ENCODE measurements around the gene CFAP54. TPM values are rescaled to one million over a fixed set of nuclear protein-coding genes. Genes with fewer than 3 reads are reported as not detected.

Gene CFAP54
- total RNA-seq, 1 experiment from 2014 or later = 4.9 TPM

DNA sequence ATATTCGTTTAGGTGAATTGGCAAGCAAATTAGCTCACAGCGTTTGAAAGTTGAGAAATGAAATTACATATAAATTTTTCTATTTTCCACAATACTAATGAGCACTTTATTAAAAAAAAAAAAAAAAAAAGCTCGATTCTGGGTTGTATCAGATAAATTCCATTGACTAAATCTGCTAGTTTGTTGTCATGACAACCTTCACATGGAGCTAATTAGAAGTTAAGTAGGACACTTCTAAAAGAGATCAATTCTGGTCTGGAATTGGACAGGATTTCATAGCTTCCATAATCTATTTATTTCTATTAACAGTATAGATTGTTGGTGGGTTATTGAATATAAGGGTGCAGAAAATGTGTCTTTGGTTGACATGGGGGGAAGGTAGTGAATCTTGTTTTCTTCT, 332.2 kb downstream of the CFAP54 start:
- DNase-seq (ENCODE audit: low spot score) = no peak

DNA sequence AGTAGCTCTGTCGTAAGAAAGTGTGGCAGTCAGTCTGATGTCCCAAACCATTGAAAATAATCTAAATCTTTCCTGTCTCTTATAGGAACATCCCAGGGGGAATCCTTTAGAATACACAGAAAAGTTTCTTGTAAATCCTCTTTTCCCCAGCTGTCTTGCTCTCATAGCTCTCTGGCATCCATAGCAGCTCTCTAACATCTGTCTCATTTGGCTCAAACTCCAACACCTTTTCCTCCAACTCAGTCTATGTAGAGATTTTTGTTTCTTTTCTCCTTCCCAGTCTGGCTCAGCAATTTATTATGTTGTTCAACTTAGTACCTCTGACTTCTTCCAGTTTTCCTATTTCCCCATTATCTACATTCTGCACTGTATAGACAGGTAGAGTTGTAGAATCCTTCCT, 333.3 kb downstream of the CFAP54 start:
- no peak for DNase-seq (ENCODE audit: low spot score)

DNA sequence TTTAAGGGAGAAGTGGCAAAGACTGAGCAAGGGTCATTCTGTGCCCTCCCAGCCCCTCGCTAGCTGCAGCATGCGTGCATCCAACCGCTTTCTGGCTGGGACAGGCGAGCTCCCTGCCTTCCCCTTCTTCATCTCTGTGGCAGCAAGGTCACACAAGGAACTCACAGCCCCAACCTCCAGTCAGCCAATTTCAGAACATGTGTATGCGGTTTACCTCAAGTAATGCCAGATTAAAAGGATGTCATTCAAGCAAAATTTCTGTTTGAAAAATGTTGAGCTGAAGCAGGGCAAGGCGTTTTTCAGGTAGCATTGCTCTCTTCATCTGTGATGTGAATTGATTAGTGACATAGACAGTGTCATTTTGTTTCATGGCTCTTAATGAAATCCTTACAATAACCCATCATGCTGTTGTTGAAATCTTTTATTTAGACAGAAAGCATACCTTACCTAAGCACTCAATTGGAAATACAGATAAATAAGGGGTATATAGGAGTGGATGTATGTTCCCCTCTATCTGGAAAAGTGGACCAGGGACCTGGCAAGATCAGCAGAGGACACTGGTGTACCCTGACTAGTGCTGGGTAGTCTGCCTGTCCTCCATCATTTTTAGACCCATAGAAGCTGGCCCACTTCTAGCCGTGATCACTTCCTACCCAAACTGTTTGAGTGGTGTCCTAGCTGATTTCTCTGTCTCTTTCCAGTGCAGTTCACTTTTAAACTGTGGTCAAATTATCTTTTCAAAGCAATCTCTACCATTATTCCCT, 334.9 kb downstream of the CFAP54 start:
- no peak for DNase-seq (ENCODE audit: low spot score)

DNA sequence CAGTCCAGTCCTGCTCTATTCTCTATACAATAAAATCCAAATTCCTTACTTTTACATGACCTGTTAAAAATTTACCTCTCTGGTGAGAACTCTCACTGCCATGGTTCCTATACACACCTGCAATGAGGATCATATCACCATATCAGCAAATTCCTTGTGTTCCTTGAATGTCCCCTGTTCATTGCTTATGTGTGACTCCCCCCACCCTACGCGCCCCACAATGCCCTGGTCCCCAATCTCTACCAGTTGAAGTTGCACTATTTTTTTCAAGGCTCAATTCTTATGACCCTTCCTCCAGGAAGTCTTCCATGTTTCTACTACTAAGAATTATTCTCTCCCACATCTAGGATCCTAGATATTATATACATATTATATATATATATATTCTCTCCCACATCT, 335.5 kb downstream of the CFAP54 start:
- no peak for DNase-seq (ENCODE audit: low spot score)

DNA sequence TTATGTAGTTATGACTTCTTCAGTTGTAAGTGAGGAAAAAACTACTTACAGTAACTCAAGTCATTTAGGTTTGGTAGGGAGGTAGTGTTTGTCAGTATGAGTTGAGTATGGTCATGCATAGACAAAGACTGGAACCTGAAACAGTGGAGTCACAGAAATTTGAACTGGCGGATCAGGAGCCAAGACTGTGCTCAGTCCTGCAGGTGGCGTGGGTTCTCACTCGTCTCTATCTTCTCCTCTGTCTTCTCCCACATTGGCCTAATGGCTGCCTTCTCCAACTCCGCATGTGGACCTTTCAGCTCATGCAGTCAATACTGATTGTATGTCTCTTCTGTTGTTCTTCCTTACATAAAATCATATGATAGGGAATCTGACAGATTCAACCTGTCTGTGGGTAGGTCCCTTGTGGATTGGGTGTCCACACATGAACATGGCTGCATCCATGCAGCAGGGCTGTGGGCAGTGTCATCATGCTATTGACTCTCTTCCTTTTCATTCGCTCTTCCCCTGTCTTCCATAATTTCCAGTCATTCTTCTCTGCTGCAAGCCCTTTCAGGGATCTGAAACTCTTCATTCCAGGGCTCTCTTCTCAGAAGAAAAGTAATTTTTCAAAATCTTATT, 338.9 kb downstream of the CFAP54 start:
- DNase-seq (ENCODE audit: low spot score) = no peak

DNA sequence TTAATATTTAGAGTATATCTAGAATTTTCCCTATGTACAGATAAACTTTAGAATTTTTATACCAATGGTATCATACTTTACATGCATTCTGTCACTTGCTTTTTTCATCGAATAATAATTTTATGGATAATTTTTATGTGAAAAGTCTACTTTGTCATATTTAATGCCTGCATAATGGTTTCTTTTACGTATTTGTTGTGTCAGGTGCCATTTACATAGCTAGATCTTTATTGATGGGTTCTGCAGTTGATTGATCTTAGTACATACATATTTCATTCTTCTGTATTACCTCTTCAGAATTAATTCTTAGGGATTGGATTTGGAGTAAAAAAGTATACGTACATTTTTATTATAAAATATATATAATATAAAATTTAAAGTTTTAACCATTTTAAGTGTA, 340.0 kb downstream of the CFAP54 start:
- no peak for DNase-seq (ENCODE audit: low spot score)

DNA sequence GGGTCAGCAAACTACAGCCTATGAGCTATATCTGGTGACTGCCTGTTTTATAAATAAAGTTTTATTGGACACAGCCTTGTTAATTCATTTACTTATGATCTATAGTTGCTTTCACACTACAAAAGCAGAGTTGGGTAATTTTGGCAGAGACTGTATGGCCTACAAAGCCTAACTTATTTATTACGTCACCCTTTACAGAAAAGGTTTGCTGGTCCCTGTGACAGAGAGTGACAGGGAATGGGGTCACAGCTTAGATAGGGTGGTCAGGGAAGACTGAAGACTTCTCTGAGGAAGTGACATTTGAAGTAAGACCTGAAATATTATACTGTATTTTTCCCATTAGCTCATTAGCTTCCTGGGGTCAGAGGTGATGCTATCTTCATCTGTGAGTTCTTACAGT, 342.0 kb downstream of the CFAP54 start:
- no peak for DNase-seq (ENCODE audit: low spot score)

DNA sequence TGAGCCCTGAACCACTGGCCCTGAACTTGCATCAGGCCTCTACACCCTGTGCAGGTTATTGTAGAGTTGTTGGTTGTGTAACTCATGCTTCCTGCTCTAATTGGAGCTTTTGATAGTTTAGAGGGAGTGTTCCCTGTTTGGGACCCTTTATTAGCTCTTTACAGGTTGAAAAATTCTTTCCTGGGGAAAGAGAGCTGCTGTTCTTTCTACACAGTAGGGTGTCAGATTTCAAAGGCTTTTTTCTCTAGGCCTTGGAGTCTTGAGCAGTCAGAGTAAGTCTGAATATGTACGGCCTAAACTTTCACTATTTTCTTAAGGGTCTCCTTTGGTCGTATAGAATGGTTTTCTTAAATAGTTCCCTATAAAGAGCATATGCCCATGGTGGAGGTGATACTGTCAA, 356.9 kb downstream of the CFAP54 start:
- DNase-seq (ENCODE audit: low spot score) = no peak

DNA sequence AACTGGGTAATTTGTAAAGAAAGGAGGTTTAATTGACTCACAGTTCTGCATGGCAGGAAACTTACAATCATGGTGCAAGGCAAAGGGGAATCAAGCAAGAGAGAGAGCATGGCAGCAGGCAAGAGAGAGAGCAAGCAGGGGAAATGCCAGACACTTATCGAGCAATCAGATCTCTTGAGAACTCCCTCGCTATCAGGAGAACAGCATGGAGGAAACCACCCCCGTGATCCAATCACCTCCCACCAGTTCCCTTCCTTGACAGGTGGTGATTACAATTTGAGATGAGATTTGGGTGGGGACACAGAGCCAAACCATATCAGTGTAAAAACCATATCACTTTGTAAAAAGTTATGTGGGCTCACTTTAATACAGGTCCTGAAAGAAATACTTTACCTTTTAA, 361.3 kb downstream of the CFAP54 start:
- DNase-seq (ENCODE audit: low spot score) = no peak

DNA sequence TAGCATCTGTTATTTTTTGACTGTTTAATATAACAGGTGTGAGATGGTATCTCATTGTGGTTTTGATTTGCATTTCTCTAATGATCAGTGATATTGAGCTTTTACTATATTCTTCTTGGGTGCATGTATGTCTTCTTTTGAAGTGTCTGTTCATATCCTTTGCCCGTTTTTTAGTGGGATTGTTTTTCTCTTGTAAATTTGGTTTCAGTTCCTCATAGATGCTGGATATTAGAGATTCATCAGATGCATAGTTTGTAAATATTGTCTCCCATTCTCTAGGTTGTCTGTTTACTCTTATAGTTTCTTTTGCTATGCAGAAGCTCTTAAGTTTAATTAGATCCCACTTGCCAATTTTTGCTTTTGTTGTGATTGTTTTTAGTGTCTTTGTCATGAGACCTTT, 368.8 kb downstream of the CFAP54 start:
- no peak for DNase-seq (ENCODE audit: low spot score)

DNA sequence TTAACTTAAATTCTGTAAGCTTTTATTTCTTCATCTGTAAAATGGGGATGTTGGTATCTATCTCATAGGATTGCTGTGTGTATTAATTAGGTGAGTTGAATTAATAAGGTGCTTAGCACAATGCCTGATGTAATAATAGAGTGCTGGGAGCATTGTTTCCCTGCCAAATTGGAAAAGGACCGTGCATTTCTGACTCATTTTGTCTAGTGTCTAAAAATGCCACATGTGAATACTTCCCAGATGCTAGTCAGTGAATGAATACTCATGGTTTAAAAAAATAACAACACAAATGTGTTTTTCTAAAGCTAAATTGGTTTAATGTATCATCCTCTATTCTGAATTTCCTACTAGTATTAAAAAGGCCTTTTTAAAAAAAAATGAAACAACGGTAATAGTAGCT, 372.3 kb downstream of the CFAP54 start:
- peak; percentile 25 for DNase-seq (ENCODE audit: low spot score)

DNA sequence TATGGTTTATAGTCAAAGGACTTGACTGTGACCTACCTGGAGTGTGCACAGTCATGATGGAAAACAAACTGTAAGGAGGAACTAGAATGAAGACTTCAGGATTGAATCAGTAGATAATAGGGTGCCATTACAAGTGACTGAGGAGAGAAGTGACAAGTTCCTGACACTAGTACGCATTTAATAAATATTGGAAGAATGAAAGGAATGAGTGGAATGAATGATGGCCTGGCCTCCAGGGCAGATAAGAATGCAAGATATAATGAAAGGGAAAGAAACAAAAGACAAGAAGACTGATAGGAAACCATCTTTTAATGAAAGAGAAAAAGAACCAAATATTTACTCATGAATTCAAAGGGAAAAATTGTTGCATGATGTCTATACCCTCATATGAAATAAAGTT, 372.9 kb downstream of the CFAP54 start:
- peak; percentile 14 for DNase-seq (ENCODE audit: low spot score)

DNA sequence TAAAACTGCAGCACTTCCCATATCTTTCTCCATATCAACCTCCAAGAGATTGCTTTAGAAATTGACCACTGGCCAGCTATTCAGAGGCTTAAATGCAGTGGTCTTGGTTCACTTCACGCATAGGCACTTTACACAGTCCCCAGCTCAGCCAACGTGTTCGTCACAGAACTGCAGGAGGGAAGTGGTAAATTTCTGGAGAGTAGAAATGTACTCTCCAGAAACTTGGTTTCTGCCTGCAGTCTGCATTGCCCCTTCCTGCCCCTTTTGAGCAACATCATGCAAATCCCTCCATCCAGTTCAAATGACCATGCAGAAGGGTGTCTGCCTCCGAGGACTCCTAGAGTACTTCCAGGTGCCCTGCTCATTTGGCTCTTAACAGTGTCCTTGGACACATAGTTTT, 375.0 kb downstream of the CFAP54 start:
- DNase-seq (ENCODE audit: low spot score) = no peak

DNA sequence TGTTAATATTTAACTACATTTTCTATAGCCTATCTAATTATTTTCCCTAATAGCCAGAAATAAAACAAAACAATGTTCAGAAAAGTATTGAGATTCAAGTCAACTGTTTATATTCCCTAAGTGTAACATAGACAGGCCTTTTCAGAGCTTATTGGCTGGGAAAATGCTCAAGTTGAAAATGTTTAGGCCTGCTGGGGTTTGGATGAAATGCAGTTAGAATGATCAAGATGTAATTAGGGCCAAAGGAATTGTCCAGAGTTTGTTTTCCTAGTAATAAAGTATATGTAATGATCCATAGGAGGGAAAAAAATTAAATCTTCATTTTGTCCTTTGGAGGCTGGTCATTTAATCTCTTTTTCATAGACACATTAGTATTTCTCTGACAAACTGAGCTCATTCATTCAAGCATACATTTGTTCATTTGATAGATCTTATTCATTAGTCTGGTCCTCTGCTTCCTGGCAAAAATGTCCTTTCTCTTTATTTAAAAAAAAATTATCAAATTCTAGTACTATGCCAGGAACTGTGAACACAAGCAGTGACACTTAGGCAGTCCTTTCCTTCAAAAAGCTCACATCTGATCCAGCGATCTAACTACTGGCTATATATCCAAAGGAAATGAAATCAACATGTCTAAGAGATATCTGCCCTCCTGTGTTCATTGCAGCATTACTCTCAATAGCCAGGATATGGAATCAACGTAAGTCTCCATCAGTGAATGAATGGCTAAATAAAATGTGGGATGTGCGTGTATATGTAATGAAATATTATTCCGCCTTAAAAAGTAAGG, 377.6 kb downstream of the CFAP54 start:
- no peak for DNase-seq (ENCODE audit: low spot score)

DNA sequence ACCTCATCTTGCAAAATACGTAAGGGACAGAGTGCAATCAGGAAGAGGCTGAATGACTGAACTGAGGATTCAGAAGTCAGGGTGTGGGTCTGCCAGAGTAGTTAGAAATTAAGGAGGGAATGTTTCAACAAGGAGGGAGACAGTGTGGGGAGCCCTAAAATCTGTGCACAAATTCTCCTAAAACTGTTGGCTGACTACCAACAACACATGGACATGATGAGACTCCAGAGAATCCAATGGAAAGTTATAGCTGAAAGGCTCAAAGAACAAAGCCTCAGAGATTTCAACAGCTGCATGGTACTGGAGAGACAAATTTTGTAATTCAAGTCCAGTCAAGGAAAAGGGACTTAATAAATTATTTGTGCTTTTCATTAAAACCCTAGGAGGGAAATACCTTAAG, 381.6 kb downstream of the CFAP54 start:
- no peak for DNase-seq (ENCODE audit: low spot score)

DNA sequence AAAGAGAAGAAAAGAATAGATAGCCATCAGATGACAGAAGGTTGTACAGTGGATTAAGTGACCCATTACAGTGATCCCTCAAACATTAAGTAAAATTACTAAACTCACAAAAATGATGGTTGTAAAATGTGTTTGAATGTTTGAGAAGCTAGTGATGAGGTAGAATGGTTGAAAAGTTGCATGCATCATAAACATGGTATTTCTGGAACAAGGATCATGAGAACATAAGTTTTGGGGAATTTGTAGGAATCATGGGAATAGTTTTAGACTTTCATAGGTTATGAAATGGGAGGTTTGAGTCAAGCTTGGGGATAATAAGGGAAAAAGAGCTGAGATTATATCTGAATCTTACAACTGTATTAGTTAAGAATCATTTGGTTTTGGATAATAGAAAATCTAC, 383.6 kb downstream of the CFAP54 start:
- no peak for DNase-seq (ENCODE audit: low spot score)

DNA sequence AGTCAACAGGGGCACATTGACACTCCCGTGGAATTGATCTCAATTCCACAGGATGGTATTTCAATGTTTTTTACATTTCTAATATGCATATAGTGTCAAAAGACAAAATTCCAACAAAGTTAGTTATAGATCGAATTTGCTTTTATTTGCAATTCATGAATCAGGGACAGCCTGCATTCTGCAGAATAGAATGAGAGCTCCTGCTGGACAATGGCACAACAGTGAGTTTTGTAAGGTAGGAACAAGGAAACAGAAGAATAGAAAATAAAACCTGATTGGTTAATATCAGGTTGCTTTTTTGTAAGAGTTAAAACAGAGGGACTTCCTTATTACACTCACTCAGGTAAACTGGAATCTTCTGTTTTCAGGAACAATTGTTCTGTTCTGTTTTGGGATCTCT, 384.8 kb downstream of the CFAP54 start:
- no peak for DNase-seq (ENCODE audit: low spot score)

DNA sequence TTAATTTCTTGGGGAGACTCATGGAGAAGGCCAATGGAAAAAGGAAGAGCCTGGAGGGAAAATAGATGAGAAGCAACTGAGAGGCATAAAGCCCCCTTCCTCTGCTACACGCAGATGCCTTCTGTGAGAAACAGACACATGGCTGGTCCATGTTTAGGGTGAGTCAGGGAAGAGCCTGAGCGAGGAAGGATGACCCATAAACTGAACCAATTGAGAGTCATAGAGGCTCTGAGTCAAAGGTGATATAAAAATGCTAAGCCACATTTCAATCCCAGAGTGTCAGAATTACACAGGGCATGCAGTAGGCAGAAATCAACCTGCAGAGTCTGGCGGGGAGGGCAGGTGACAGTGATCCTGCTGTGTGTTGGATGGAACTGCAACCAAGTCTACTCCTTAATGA, 387.6 kb downstream of the CFAP54 start:
- no peak for DNase-seq (ENCODE audit: low spot score)

DNA sequence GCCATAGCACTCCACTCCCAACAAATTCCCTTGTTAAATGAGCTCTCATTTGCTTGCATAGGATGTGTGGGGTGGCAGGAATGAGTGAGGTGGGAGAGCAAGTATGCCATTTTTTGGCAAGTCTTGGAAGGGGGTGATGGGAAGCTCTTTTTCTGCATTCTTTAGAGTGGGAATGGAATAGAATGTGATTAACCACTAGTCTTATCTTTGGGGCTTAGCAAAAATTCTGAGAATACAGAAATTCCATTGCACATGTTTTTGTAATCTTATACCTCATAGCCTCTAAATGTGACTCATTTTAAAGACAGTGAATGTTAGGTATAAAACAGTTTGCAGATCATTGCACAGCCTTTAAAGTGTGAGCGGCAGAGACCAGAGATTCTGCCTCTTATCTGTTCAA, 389.3 kb downstream of the CFAP54 start:
- DNase-seq (ENCODE audit: low spot score) = peak; percentile 70

DNA sequence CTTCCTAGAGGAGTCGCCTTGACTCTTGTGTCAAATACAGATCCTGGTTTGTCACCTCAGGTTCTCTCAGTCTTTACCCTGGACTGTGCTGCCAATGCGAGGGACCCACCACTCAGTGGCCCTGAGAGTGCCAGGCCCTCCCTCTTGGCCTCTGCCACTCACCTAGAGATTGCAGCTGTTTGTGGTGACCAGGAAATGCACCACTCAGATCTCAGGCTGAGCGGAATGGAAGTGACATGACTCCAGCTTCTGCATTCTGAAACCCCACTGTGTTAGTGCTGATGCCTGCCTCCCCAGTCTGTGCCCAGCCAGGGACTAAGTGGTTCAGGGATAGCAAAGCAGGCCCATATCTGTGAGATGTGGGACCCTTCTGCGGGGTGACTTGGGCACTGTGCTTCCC, 389.9 kb downstream of the CFAP54 start:
- no peak for DNase-seq (ENCODE audit: low spot score)

DNA sequence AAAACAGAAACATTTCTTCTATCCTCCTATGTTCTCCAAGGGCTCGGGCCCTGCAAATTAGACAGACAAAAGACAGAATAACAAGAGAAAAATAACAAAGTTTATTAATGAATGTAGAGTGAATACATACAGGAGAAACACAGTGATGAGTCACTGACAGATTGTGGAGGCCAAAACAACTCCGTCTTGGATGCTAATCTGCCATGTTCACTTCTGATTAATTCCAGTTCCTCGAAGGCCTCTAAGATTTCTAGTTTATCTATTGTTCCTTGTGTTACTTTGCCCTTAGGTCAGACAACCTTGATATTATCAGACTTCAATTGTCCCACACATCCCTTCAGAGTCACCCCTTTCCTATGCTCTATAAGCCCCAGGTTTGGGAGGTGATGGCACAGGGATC, 390.8 kb downstream of the CFAP54 start:
- DNase-seq (ENCODE audit: low spot score) = no peak

DNA sequence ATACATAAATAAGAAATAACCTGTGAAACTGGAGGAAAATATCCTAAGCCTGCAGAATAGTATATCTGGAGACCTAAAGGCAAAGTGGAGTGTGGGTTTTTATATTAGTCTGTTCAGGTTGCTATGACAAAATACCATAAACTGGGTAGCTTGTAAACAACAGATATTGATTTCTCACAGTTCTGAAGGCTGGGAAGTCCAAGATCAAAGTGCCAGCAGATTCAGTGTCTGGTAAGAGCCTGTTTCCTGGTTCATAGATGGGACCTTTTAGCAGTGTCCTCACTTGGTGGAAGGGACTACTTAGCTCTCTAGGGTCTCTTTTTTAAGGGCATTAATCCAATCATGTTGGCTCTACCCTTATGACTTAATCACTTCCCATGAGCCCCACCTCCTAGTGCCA, 392.2 kb downstream of the CFAP54 start:
- DNase-seq (ENCODE audit: low spot score) = no peak

DNA sequence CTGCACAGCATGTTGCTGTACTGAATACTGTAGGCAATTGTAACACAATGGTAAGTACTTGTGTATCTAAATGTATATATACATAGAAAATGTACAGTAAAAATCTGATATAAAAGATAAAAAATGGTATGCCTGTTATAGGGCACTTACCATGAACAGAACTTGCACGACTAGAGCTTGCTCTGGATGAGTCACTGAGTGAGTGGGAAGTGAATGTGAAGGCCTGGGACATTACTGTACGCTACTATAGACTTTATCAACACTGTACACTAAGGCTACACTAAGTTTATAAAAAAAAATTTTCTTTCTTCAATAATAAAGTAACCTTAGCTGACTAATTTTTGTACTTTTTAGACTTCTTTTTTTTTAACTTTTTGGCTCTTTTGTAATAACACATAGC, 393.5 kb downstream of the CFAP54 start:
- DNase-seq (ENCODE audit: low spot score) = no peak
